Heart left ventricle (tissue), 16 donors: Measurements from ENCODE around the gene LRRC18. TPM values are rescaled to one million over a fixed set of nuclear protein-coding genes. Genes with fewer than 3 reads are reported as not detected.

Experiments
- ATAC-seq, 4 donors: fragments of 200-7000 bp; cut with Tn5 transposase; one replicate each; pipeline ENCODE4 v1.9.1; 2020 to 2022; ENCODE audit warnings: moderate library complexity in 4 of 4, mild to moderate bottlenecking in 3 of 4, moderate number of reproducible peaks in 1 of 4
- DNase-seq, 5 donors: peaks; one replicate each; pipeline ENCODE4 v3.0.0-alpha.2; 2020
- H3K27ac ChIP-seq, 12 donors: fragments of 200-600 bp; sonication (generic) in 4 of 12; one replicate each; pipeline versions ENCODE4 v1.5.0 to v1.8.0; 2016 to 2022; ENCODE audit warnings: mild to moderate bottlenecking in 2 of 12
- H3K27me3 ChIP-seq, 9 donors: fragments of 200-600 bp; sonication (generic) in 2 of 9; one replicate each; pipeline versions ENCODE4 v1.5.1 to v1.8.0; 2016 to 2022; ENCODE audit warnings: mild to moderate bottlenecking in 3 of 9
- H3K36me3 ChIP-seq, 9 donors: fragments of 200-600 bp; sonication (generic) in 2 of 9; one replicate each; pipeline versions ENCODE4 v1.5.0 to v1.8.0; 2018 to 2022; ENCODE audit warnings: mild to moderate bottlenecking in 2 of 9
- H3K4me1 ChIP-seq, 12 donors: fragments of 200-600 bp; sonication (generic) in 4 of 12; one replicate each; pipeline versions ENCODE4 v1.5.0 to v1.8.0; 2016 to 2022; ENCODE audit warnings: mild to moderate bottlenecking in 3 of 12
- H3K4me3 ChIP-seq, 12 donors: fragments of 200-600 bp; sonication (generic) in 4 of 12; one replicate each; pipeline versions ENCODE4 v1.5.0 to v1.8.0; 2017 to 2022; ENCODE audit warnings: mild to moderate bottlenecking in 9 of 12, moderate library complexity in 4 of 12
- H3K9me3 ChIP-seq, 12 donors: fragments of 200-600 bp; sonication (generic) in 4 of 12; one replicate each; pipeline versions ENCODE4 v1.5.0 to v1.8.0; 2016 to 2022; ENCODE audit warnings: mild to moderate bottlenecking in 1 of 12
- CTCF ChIP-seq, 12 donors: fragments of 200-600 bp; sonication (generic) in 4 of 12; IDR thresholded peaks; one replicate each; pipeline versions ENCODE4 v1.5.0 to v1.8.0; 2018 to 2022; ENCODE audit warnings: antibody characterized with exemption in 12 of 12, mild to moderate bottlenecking in 5 of 12
- POLR2A ChIP-seq, 2 donors: fragments of 450-650 bp; IDR thresholded peaks; one replicate each; pipeline ENCODE4 v1.6.1; 2017; ENCODE audit warnings: antibody characterized with exemption in 2 of 2, mild to moderate bottlenecking in 2 of 2, moderate library complexity in 2 of 2
- WGBS, 4 donors: extraction: QIAGEN DNeasy Blood & Tissue Kit in 2 of 4; methylation state at CpG; one replicate each; pipeline versions ENCODE4 v1.1.5 to v1.1.7; 2013 to 2018; 5-methylcytosine and 5-hydroxymethylcytosine counted together
- intact Hi-C, 10 donors: fragments of 100-400 bp; cut with DNase I; formaldehyde crosslinking; loops; one replicate each; pipeline versions ENCODE4 v1.11.1 to v1.14.2; 2022
- polyA plus RNA-seq, 2 donors: library from polyadenylated mRNA; stranded (reverse); fragments of 200-250 nt; gene quantifications; one replicate each; pipeline ENCODE4 v1.2.3, GENCODE V29; 2013
- total RNA-seq, 9 donors: library from RNA; depleted of rRNA in 2 of 9; stranded (reverse); fragments of >200 nt in 2 of 9; fragmentation: NEBNext Ultra II Directional in 3 of 9; extraction: Animal tissue kit (Norgen Biotek cat#: 25700) in 3 of 9; gene quantifications; one replicate each; pipeline versions ENCODE4 v1.1.0 to v1.2.4, GENCODE V29; 2016 to 2023
- donor health status: ischemic (EF 13 %, LVEDD 7.1; RV severe dilation, severe dysfunction).
- donor health status: healthy with polysubstance abuse.
- donor health status: DM: no; HTN: yes; CAD: no.
- donor health status: DM: no; HTN: no; CAD: no.
- donor health status: ischemic (EF 25% LVEDD 6.9; RV normal size, moderate dysfunction).
- donor health status: ischemic (EF 25% LVEDD 5.7; RV mildly dilated, moderate dysfunction).
- donor health status: healthy.
- donor health status: DM: yes; HTN: yes; CAD: no.
- donor health status: ischemic (EF 35%, LVEDD 5.7; RV mildly dilated, moderate dysfunction).
- donor health status: nonischemic (EF 11% LVEDD 7.7; RV severe dilation, severe dysfunction).
- donor health status: DM: yes; HTN: yes; CAD: no.
- donor health status: PGD.
- donor health status: ischemic (EF 29% LVEDD 5.4; RV normal size, mild dysfunction).
- donor health status: nonischemic (EF 23%, LVEDD 6.1; RV moderate dilation, normal function).

Gene LRRC18
- total and polyA plus RNA-seq, 11 donors, result not detected

- 73 to 95% (median 93%) methylated on average over 2 of the region's 2 CpGs for WGBS, 4 donors
- no peak overlapping the region for H3K4me3 ChIP-seq
- no peaks in the 10 kb centered on the region for H3K4me1 ChIP-seq
Measured at GRCh38 chr10:48938281-48938680, 1.4 kb downstream of the LRRC18 start.

GRCh38 chr10:48937796-48938195 is 1.8 kb downstream of the LRRC18 start:
- no peak for TF ChIP-seq POLR2A (IDR thresholded peaks at IDR 0.05)
- no peak for TF ChIP-seq CTCF (IDR thresholded peaks at IDR 0.05)
- no peaks in the 10 kb centered on the region for H3K9me3 ChIP-seq
- no peak for ATAC-seq
- H3K27me3 ChIP-seq, result no peaks in the 10 kb centered on the region
- DNase-seq, result no peak
- H3K36me3 ChIP-seq, result no peaks in the 10 kb centered on the region
- no peaks in the 10 kb centered on the region for H3K4me1 ChIP-seq
- H3K27ac ChIP-seq, result no peak overlapping the region
- 97 to 100% (median 98%) methylated on average over 3 of the region's 3 CpGs for WGBS, 4 donors
- intact Hi-C loops, result no loop called here
- no peak overlapping the region for H3K4me3 ChIP-seq

More at GRCh38 chr10:48938281-48938680, 1.4 kb downstream of the LRRC18 start:
- Histone ChIP-seq H3K36me3 (no peaks in the 10 kb centered on the region), H3K27ac (no peak overlapping the region), H3K9me3 (no peaks in the 10 kb centered on the region), H3K27me3 (no peaks in the 10 kb centered on the region)
- TF ChIP-seq CTCF (IDR thresholded peaks at IDR 0.05), result no peak
- no peak for TF ChIP-seq POLR2A (IDR thresholded peaks at IDR 0.05)
- ATAC-seq (no peak), DNase-seq (no peak)
- intact Hi-C loops, result no loop called here

GRCh38 chr10:48935577-48935976 is 4.1 kb downstream of the LRRC18 start:
- Histone ChIP-seq H3K4me3 (peak overlapping the region in 2 of 12 donors; percentile 19 to 24), H3K36me3 (no peaks in the 10 kb centered on the region)

More at GRCh38 chr10:48935577-48935976, 4.1 kb downstream of the LRRC18 start:
- no peak for DNase-seq
- Histone ChIP-seq H3K4me1 (no peaks in the 10 kb centered on the region), H3K9me3 (no peaks in the 10 kb centered on the region), H3K27me3 (no peaks in the 10 kb centered on the region), H3K27ac (no peak overlapping the region)
- ATAC-seq, result no peak
- intact Hi-C loops, result no loop called here
- TF ChIP-seq POLR2A (IDR thresholded peaks at IDR 0.05) (no peak), CTCF (IDR thresholded peaks at IDR 0.05) (no peak)
